Stimulated activated CD4-positive, alpha-beta T cell treated with anti-CD3 and anti-CD28 coated beads, Interleukin-2, amount 100 ng/mL, for 24 hours (primary cell): ENCODE measurements around the gene CYTH3.
"Not testable (repeated sequence)": the region's sequence is repeated elsewhere in the genome, so short reads cannot be mapped to it uniquely, and the experiment has no call there.

Experiments used
- DNase-seq, 2 donors: peaks; one replicate each; pipeline ENCODE4 v3.0.0-alpha.2; 2020

CYTH3 gene

GRCh38 chr7:6164491-6164890 lies 107.9 kb downstream of the CYTH3 start:
- no peak for DNase-seq

DNA sequence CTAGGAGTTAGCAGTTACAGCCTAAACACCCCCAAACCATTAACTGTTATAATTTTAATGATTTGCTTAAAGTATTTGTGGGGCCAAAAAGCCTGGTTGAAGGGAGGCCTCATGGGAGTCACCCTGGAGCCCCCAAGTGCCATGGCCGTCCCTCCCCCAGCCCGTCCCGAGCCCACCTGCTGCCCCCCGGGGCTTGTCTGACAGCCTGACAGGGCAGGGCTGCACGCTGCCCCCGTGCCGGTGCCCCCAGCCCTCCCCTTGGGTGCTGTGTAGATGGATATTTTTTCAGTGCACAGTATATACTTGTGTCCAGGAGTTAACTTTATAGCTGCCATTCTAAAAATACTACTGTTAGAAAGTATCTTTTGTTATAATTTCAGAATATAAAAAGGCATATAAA lies 108.4 kb downstream of the CYTH3 start:
- DNase-seq: no peak

DNA sequence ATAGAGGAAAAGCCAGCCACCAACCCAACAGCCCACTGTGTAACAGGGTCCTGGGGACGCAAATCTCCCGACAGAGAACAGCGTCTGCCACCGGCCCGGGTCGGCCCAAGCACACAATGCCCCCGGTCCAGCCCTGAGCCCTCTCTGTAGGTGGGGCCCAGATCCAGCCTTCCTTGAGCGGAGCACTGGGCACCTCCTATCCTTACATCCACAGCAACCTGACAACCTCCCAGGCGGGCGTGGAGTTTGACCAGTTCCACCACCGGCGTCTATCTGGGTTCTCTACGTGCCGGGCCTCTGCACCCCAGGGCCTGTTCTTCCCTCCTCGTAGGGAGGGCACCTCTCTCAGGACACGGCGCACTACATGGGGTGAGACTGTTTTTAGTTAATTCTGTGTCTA lies 109.0 kb downstream of the CYTH3 start:
- DNase-seq: no peak

DNA sequence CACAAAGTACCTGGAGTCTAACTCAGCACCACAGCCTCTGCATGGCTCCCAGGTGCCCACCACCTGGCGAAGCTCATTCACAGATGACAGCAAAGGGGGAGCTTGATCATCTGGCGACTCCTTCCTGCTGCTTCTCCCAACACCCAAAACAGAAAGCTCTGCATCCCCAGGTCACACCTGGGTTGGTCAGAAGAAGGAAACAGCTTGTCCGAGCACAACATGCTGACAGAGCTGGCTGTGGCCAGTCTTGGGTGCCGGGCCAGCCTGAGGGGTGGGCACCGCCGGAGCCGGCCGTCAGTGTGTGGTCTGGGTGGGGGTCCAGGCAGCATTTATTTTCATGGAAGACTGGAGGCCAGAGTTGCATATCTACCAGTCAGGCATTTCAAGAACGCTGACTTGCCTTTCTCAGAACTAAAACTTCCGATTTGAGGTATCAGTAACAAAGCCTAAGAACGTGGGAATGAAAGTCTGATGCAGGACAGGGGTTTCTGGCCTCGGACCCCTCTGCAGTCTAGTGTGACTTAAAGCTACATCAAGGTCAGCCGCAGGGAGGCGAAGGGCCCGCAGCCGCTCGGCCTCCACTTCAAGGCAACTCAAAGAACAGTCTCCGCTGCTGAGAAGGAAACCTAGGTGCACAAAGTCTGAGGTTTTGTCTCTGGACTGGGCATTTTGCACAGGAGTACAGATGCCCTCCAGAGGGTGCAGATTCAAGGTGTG lies 109.6 kb downstream of the CYTH3 start:
- DNase-seq: no peak

DNA sequence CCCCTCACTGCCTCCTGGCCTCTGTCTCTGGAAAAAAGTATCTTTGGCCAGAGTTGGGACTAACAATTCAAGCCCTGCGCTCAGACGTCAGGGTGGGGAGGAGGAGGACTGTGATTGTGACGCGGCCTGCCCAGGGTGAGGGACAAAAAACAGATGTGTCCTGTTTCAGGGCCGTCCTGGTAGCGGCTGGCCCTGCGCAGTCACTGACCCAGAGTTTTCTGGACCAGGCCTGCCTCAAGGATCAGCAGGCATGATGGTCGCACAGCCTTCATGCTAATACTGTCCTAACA lies 110.1 kb downstream of the CYTH3 start:
- no peak for DNase-seq

GRCh38 chr7:6161463-6162330 lies 110.7 kb downstream of the CYTH3 start:
- DNase-seq: no peak

DNA sequence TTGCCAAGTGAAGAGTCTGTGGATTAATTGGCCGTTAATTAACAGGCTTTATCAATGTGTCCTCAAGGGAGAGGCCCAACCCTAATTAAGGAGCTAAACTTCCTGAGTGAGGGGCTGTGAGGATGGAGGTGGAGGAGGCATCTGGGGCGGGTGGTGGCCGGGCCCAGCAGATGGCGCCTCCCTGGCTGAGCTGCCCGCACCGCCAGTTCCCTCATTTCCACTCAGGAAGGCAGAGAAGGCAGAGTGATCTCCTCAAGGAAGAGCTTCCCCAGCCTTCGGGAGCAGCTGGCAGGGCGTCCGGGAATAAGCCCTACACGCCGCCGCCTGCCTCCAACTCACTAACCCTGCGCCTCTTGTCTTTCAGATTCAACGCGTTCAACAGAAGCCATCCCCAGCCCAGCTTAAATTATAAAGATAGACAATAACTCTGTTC lies 112.2 kb downstream of the CYTH3 start:
- DNase-seq: no peak

GRCh38 chr7:6159524-6160031 lies 112.8 kb downstream of the CYTH3 start:
- DNase-seq: no peak

GRCh38 chr7:6159097-6159483 lies 113.3 kb downstream of the CYTH3 start:
- DNase-seq: no peak

DNA sequence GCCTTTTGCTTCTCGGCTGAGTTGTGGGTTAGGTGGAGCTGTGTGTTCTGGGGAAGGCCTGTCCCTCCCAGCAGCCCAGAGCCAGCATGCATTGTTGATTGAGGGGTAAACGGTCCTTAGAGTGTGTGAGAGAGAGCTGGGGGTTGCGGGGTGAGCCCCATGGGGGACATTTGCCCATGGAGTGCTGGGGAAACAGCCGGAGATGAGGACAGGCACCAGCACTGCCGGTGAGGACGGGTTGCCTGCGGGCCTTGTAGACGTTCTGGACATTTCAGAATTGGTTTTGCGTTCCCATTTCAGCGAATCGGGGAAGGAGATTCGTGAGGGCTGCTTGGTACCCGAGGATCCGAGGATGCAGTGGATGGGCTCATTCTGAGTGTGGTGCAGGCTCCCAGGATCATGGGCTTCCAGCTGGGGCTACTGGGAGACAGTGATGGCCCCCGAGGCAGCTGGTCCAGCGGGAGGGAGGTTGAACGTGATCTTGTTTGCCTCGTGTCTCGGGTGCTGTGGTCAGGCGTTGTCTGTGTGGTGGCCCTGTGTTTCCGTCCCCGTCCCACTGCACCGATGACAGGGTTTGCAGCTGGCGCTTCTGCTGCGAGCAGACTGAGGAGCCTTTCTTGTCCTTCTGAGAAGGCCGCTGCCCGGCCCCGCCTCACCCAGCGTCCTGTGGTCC lies 113.9 kb downstream of the CYTH3 start:
- DNase-seq: no peak

DNA sequence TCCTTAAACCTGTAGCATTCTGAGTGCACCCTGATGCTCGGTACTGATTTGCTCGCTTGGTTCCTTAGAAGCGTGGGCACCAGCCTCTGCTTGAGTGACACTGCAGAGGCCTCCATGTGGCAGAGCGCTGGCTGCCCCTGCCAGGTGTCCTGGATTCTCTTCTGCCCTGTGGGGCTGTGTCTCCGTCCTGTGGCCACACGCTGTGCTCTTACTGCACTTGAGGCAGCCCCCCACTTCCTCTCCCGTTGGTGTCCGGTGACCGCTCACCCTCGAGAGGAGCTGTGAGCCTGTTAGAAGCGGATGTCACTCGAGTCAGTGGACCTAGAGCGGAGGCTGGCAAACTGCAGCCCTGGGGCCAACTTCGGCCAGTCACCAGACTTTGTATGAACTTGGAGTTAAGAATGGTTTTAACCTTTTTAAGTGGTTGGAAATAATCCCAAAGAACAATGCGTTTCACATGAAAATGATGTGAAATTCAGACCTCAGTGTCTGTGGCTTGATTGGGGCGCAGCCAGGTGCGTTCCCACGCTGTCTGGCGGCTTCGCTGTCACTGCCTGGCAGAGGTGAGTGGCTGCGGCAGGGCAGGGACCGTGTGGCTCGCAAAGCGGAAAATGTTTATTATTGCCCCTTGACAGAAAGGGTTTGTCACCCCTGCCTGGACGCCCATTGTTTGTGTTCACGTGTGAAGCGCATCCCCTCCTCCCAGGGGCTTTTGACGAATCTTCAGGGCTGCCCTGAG lies 114.6 kb downstream of the CYTH3 start:
- DNase-seq: no peak

DNA sequence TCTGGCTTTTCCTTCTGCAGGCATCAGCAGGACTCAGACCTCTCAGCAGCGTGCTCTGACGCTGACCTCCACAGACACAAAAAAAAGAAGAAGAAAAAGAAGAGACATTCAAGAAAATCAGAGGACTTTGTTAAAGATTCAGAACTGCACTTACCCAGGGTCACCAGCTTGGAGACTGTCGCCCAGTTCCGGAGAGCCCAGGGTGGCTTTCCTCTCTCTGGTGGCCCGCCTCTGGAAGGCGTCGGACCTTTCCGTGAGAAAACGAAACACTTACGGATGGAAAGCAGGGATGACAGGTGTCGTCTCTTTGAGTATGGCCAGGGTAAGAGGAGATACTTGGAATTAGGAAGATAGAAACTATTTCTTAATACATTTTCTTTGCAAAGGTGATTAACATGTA lies 115.7 kb downstream of the CYTH3 start:
- no peak for DNase-seq

GRCh38 chr7:6155596-6155995 lies 116.8 kb downstream of the CYTH3 start:
- DNase-seq: no peak

DNA sequence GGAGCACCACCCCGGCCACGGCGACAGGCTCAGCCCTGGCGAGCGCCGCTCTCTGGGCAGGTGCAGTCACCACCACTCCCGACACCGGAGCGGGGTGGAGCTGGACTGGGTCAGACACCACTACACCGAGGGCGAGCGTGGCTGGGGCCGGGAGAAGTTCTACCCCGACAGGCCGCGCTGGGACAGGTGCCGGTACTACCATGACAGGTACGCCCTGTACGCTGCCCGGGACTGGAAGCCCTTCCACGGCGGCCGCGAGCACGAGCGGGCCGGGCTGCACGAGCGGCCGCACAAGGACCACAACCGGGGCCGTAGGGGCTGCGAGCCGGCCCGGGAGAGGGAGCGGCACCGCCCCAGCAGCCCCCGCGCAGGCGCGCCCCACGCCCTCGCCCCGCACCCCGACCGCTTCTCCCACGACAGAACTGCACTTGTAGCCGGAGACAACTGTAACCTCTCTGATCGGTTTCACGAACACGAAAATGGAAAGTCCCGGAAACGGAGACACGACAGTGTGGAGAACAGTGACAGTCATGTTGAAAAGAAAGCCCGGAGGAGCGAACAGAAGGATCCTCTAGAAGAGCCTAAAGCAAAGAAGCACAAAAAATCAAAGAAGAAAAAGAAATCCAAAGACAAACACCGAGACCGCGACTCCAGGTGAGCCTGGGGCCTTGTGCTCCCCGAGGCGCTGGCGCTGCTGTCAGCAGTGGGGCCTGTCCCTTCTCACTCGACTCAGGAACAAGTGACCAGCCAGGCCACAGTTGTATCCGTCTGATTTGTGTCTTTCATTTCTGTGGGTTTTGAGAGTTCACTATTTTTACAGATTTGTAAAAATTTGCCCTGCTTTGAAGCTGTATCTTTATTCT lies 117.7 kb downstream of the CYTH3 start:
- no peak for DNase-seq

- DNase-seq: no peak
These were observed 118.5 kb downstream of the CYTH3 start for GRCh38 chr7:6153646-6154541.

DNA sequence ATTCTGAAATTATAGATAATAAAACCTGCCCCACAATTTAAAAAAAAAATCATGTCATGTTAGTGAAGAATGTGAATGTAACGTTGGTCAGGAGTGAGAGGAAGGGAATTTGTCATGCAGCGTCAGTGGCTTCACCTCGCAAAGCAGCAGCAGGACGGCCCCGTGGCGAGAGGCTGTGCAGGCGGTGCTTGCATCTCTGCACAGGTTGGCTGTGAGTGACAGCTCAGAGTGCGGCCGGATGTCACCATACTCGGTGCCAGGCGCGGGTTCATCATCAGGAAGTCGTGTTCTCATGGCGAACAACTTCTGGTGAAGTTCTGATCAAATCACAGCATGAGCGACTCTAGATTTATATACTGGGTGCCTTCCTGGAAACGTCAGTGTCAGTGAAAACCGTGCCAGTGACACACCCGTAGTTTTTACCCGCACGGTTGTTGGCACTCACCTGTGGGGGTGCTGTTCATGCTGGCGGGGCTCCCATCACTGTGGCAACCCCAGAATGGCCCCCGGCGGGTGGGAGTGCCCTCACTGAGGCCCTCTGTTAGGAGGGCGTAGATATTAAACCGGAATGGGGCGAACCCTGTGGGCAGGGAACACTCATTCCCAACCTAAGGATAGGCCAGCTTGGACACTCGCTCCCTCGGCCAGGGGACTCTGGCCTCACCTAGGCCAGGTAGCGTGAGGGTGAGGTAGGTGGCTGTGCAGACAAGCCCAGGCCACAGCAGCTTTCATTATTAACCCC lies 120.3 kb downstream of the CYTH3 start:
- DNase-seq: no peak

- not testable (repeated sequence) for DNase-seq
These were observed 120.9 kb downstream of the CYTH3 start for GRCh38 chr7:6151527-6151926.

- DNase-seq: no peak
These were observed 122.4 kb downstream of the CYTH3 start for GRCh38 chr7:6149996-6150395.

GRCh38 chr7:6148724-6149360 lies 123.6 kb downstream of the CYTH3 start:
- DNase-seq: no peak

GRCh38 chr7:6147627-6148026 lies 124.8 kb downstream of the CYTH3 start:
- no peak for DNase-seq
